GM18868 (cell line): ENCODE data around the gene MAST3.
"Not testable (repeated sequence)": the region's sequence is repeated elsewhere in the genome, so short reads cannot be mapped to it uniquely, and the experiment has no call there.

Experiments used
- ATAC-seq: cut with Tn5 transposase; IDR thresholded peaks from one replicate; pipeline ENCODE4 v1.9.1; 2021; ENCODE audit warnings: mild to moderate bottlenecking, moderate library complexity; ENCODE audit not compliant: unreplicated experiment

Gene MAST3

DNA sequence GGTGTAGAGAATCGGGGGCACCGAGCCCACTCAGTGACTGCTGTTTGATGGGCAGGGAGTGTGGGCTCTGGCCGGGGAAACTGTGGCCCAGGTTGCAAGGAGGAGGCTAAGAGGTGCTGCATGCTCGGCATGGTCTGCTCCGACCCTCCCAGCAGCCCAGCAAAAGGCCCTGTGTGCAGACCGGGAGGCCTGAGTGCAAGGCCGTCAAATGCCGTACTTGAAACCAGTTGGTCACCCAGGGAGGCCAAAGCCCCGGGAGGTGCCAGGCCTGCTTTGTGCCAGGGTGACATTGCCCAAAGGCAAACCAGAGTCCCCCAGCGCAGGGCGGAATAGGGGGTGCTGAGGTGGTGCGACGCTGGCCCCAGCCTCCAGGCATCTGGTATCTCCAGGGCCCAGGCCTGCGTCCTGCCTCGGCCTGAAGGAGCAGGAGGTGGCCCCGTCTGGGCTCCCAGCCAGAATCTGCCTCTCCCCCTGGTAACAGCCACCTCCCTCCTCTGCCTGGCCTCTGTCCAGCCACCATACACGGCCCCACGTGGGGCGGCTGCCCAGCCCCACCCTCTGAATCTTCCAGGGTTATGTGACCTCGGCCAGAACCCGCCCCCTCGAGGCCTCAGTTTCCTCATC lies 59.4 kb downstream of the MAST3 start:
- ATAC-seq: no peak

GRCh38 chr19:18157465-18158063 lies 60.0 kb downstream of the MAST3 start:
- ATAC-seq: no peak

DNA sequence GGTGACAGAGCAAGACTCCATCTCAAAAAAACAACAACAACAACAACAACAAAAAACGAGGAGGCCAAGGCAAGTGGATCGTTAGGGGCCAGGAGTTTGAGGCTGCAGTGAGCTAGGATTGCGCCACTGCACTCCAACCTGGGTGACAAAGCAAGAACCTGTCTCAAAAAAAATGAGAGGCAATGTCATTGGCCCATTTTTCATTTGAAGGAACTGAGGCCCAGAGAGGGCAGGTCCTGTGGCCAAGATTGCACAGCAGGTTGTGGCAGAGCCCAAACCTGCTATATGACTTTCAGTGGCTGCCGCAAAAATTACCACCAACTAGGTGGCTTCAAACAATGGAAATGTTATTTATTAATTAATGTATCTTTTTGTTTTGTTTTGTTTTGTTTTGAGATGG lies 60.9 kb downstream of the MAST3 start:
- no peak for ATAC-seq

DNA sequence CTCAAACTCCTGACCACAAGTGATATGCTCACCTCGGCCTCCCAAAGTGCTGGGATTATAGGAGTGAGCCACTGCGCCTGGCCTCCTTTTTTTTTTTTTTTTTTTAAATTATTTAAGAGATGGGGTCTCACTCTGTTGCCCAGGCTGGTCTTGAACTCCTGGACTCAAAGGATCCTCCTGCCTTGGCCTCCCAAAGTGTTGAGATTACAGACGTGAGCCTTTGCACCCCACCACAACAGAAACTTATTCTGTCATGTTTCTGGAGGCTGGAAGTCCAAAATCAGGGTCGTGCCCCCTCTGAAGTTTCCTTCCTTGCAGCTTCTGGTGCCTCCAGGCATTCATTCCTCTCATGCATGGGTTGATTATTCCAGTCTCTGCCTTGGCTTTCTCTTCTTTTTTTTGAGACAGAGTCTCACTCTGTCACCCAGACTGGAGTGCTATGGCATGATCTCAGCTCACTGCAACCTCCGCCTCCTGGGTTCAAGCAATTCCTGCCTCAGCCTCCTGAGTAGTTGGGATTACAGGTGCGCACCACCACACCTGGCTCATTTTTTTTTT lies 61.6 kb downstream of the MAST3 start:
- not testable (repeated sequence) for ATAC-seq

GRCh38 chr19:18159810-18160209 lies 62.2 kb downstream of the MAST3 start:
- no peak for ATAC-seq

DNA sequence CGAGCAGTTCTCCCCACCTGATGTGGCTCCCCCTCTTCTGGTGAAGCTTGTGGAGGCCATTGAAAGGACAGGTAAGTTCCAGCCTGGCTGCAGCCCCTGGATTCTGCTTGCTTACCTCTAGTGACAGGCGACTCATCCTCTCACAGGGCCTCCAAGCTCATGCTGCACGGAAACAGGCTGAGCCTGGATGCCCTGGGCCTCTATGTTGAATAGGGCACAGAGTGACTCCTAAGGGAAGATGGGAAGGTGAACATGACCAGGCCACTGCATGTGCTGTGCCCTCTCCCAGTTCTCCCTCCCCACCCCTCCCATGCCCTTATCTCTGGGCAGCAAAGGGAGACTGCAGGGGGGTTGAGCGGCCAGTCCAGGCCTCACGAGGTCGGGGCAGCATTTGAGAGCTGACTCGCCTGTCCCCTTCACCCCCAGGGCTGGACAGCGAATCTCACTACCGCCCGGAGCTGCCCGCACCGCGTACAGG lies 63.0 kb downstream of the MAST3 start:
- ATAC-seq: no peak

DNA sequence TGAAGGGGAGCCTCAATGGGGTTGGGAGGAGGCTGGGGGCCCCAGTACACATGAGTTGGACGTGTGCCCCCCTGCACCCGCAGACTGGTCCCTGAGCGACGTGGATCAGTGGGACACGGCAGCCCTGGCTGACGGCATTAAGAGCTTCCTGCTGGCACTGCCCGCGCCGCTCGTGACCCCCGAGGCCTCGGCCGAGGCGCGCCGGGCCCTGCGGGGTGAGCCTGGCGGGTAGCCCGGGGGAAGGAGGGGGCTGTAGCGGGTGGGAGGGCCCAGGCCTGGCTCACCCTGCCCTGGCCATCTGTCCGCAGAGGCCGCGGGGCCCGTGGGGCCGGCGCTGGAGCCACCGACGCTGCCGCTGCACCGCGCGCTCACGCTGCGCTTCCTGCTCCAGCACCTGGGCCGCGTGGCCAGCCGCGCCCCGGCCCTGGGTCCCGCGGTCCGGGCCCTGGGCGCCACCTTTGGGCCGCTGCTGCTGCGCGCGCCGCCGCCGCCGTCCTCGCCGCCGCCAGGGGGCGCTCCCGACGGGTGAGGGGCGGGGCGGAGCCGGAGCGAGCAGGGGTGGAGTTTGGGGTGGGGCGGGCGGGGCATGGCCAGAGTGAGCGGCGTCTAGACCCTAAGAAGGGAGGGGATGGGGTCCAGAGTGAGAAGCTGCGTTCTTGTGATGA lies 63.5 kb downstream of the MAST3 start:
- ATAC-seq: peak; percentile 47

DNA sequence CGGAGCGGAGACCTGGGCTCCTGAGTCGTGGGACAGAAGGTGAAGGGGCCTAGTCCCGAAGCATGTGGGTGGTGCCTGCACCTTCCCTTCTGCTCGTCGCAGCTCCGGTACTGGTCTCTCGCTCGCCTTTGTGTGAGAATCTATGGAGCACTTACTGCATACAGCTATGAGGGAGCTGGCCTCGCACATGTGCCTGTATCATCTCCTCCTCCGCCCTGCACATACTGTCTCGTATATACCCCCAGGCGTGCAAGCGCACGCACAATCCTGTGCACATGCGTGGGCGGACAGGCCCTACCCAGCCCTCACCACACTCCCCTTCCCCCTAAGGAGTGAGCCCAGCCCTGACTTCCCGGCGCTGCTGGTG lies 64.0 kb downstream of the MAST3 start:
- no peak for ATAC-seq

- no peak for ATAC-seq
These were observed 66.5 kb downstream of the MAST3 start for GRCh38 chr19:18164072-18164471.

DNA sequence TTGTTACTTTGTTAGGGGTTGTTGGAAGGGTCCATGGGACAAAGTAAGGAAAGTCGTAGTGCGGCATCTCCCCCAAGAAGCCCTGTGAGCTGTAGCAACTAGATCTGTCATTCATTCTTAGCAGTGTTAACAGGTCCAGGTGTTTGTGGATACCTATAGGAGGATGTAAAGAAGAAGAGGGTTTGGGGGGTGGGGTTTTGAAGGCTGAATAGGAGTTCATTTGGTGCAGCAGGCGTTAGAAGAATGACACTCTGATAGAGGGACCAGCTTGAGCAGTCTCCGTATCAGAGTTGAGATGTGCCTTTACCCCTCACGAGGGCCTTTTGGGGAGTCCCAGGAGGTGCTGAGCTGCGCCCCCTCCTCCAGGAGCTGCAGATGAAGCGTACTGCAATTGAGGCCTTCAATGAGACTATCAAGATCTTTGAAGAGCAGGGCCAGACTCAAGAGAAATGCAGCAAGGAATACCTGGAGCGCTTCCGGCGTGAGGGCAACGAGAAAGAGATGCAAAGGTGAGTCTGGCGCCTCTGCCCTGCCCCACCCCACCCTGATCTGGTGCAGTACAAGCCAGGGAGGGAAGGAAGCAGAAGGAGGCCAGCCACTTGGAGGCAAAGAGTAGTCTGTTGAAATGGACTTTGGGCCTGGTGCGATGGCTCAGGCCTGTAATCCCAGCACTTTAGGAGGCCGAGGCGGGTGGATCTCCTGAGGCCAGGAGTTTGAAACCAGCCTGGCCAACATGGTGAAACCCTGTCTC lies 68.4 kb downstream of the MAST3 start:
- ATAC-seq: no peak

GRCh38 chr19:18167011-18167410 lies 69.4 kb downstream of the MAST3 start:
- ATAC-seq: no peak

DNA sequence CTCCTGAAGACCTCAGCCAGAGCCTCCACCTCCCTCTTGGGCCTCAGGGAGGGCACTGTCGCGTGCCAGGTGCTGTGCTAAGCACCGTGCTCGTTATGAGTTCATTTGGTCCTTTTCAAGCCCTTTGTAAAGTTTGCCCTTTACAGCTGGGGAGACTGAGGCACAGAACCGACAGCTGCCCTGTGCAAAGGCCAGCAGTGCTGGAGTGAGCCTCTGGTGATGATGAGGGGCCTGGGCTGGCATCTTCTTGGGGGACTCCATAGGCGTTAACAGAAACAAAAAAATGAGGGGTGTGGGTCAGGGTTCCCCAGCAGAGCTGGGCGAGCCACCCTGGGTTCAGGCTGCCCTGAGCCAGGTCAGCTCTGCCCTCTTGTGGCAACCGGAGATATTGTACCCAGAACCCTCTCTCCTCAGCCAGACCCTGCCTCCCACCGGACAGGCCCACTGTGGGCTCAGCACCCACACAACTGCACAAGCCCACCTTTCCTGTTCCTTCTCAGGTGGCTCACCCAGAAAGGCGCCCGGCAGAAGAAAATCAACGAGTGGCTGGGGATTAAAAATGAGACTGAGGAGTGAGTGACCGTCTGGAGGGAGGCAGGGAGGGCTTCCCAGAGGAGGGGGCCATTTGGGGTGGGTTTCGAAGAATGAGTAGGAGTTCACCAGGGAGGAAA lies 70.5 kb downstream of the MAST3 start:
- ATAC-seq: no peak

GRCh38 chr19:18168673-18169381 lies 71.2 kb downstream of the MAST3 start:
- no peak for ATAC-seq

GRCh38 chr19:18170714-18171255 lies 73.2 kb downstream of the MAST3 start:
- no peak for ATAC-seq

DNA sequence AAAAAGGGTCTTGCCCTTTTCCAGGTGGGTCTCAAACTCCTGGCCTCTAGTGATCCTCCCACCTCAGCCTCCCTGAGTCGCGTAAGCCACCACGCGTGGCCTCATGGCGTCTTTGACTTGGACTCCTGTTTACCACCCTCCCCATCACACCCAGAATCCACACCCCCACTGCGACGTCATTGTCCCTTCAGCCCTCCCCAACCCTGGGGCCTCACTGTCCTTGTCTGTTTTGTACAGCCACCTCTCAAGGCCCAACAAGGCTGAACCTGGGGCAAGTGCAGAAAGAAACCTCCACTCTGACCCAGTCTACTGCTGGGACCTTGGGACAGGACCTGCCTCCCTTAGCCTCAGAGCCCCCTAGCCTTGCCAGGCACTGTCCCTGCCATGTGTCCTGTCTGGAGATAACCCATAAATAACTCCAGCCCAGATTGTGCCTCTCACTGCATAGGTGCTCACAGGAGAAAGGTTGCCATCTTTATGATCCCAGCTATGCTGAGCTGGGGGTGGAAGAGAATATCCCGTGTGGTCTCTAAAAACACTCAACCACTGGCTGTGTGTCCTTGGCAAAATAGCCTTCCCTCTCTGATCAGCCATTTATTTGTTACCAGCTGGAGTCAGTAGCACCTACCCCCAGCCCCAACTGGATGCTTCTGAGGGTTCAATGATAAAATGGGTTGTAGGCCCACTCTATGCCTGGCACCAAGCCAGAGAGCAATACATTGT lies 74.2 kb downstream of the MAST3 start:
- ATAC-seq: no peak

GRCh38 chr19:18172331-18173053 lies 74.9 kb downstream of the MAST3 start:
- ATAC-seq: no peak

DNA sequence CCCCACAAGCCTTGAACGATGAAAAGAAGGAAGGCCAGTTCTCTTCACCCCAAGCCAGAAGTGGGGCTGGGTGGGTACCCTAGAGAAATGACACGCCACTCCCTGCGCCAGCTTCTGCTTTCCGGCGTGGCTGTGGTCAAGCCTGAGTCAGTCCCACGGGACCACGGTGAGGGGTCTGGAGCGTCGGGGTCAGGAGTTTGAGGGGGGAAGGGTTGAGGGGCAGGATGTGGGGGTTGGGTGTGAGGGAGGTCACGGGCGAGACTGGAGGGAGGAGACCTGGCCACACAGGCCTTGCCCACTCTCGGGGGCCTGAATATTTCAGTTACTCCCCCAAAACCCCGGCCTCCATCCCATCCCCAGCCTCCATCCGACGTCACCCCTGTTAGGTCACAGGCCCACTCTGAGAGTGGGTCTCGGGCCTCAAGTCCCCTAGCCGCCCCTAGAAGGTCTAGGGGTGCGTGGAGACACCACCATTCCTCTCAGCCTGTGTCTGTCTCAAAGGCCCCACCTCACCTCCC lies 75.5 kb downstream of the MAST3 start:
- no peak for ATAC-seq

GRCh38 chr19:18173572-18174288 lies 76.2 kb downstream of the MAST3 start, which contains the start of gene IFI30:
TSS of gene IFI30 (plus strand) at chr19:18173813. CDS start at chr19:18173842, 29 bp downstream.
- ATAC-seq: peak; percentile 49
